Body of pancreas (tissue), 4 donors: ENCODE results near the gene STPG3.

Source experiments
- CTCF ChIP-seq, 7 experiments: fragments of 450-650 bp in 4 of 7; fragments of 200-600 bp in 3 of 7; sonication (generic) in 3 of 7; IDR thresholded peaks; one replicate each; pipeline ENCODE4 v1.5.1; 2016 to 2019; ENCODE audit warnings: antibody characterized with exemption in 7 of 7
- POLR2A ChIP-seq, 3 donors: fragments of 450-650 bp; IDR thresholded peaks; one replicate each; pipeline ENCODE4 v1.6.1; 2016; ENCODE audit warnings: antibody characterized with exemption in 3 of 3, mild to moderate bottlenecking in 2 of 3

- TF ChIP-seq CTCF (IDR thresholded peaks at IDR 0.05) (no peak), POLR2A (IDR thresholded peaks at IDR 0.05) (no peak)
These were observed 19.0 kb upstream of the STPG3 start for GRCh38 chr9:137232101-137232500.
